ENCODE results near the gene PLA2G2F.

PLA2G2F gene

GRCh38 chr1:20095564-20096434 is 43.3 kb upstream of the PLA2G2F start:
- H3K4me3 ChIP-seq (ENCODE audit: low read length), result no peak overlapping the region
- no peak for TF ChIP-seq CTCF (IDR thresholded peaks at IDR 0.05; ENCODE audit: insufficient read depth, low read depth, low read length, missing control alignments)
- DNase-seq (ENCODE audit: low read depth), result peak; percentile 17

GRCh38 chr1:20096840-20097447 is 42.2 kb upstream of the PLA2G2F start:
- H3K4me3 ChIP-seq (ENCODE audit: low read length), result no peak overlapping the region
- TF ChIP-seq CTCF (IDR thresholded peaks at IDR 0.05; ENCODE audit: insufficient read depth, low read depth, low read length, missing control alignments), result no peak
- DNase-seq (ENCODE audit: low read depth), result no peak

GRCh38 chr1:20099533-20099932 is 39.6 kb upstream of the PLA2G2F start:
- no peak for TF ChIP-seq CTCF (IDR thresholded peaks at IDR 0.05; ENCODE audit: insufficient read depth, low read depth, low read length, missing control alignments)
- DNase-seq (ENCODE audit: low read depth), result no peak

GRCh38 chr1:20100632-20101355 is 38.3 kb upstream of the PLA2G2F start:
- peak; percentile 65 for DNase-seq (ENCODE audit: low read depth)
- TF ChIP-seq CTCF (IDR thresholded peaks at IDR 0.05; ENCODE audit: insufficient read depth, low read depth, low read length, missing control alignments), result peak; percentile 81

More at GRCh38 chr1:20099533-20099932, 39.6 kb upstream of the PLA2G2F start:
- H3K4me3 ChIP-seq (ENCODE audit: low read length), result no peak overlapping the region

GRCh38 chr1:20102875-20103274 is 36.2 kb upstream of the PLA2G2F start:
- TF ChIP-seq CTCF (IDR thresholded peaks at IDR 0.05; ENCODE audit: insufficient read depth, low read depth, low read length, missing control alignments), result no peak
- DNase-seq (ENCODE audit: low read depth), result peak; percentile 81
- no peak overlapping the region for H3K4me3 ChIP-seq (ENCODE audit: low read length)

More at GRCh38 chr1:20100632-20101355, 38.3 kb upstream of the PLA2G2F start:
- H3K4me3 ChIP-seq (ENCODE audit: low read length), result no peak overlapping the region

GRCh38 chr1:20105856-20106255 is 33.3 kb upstream of the PLA2G2F start:
- peak; percentile 49 for DNase-seq (ENCODE audit: low read depth)
- H3K4me3 ChIP-seq (ENCODE audit: low read length), result no peak overlapping the region
- no peak for TF ChIP-seq CTCF (IDR thresholded peaks at IDR 0.05; ENCODE audit: insufficient read depth, low read depth, low read length, missing control alignments)

Data from epithelial cell of esophagus (primary cell).